Fibroblast of skin of abdomen (primary cell): Measurements from ENCODE around the gene TRMU. TPM values are rescaled to one million over a fixed set of nuclear protein-coding genes. Genes with fewer than 3 reads are reported as not detected.

ENCODE experiments used
- DNase-seq: peaks from one replicate; pipeline ENCODE4 v3.0.0-alpha.2; 2013
- polyA plus RNA-seq, 2 experiments: library from polyadenylated mRNA; unstranded; fragments of 120-200 nt; gene quantifications; one replicate each; pipeline ENCODE4 v1.2.1, GENCODE V29; 2013; ENCODE audit not compliant: insufficient read length in 2 of 2

TRMU gene
- polyA plus RNA-seq (2013, experiment 1 of 2; ENCODE audit: insufficient read length) = 27.5 TPM
- polyA plus RNA-seq (2013, experiment 2 of 2; ENCODE audit: insufficient read length) = 30.6 TPM

GRCh38 chr22:46335201-46336118 lies at the start of gene TRMU:
Gene TRMU, plus strand, starts transcription at chr22:46335714. Its CDS starts 51 bp downstream, at chr22:46335765.
- peak; percentile 85 for DNase-seq

GRCh38 chr22:46286006-46286405 lies 49.5 kb upstream of the TRMU start:
- peak; percentile 54 for DNase-seq

- no peak for DNase-seq
Measured at GRCh38 chr22:46286941-46287872, 48.3 kb upstream of the TRMU start.

GRCh38 chr22:46287873-46288751 lies 47.4 kb upstream of the TRMU start:
- no peak for DNase-seq

GRCh38 chr22:46288846-46289243 lies 46.7 kb upstream of the TRMU start:
- no peak for DNase-seq

- no peak for DNase-seq
Measured at GRCh38 chr22:46289244-46289891, 46.1 kb upstream of the TRMU start.

- DNase-seq = no peak
Measured at GRCh38 chr22:46290121-46290842, 45.2 kb upstream of the TRMU start.

- no peak for DNase-seq
Measured at GRCh38 chr22:46290843-46291785, 44.4 kb upstream of the TRMU start.

GRCh38 chr22:46292173-46292572 lies 43.3 kb upstream of the TRMU start:
- DNase-seq = no peak

GRCh38 chr22:46292732-46293131 lies 42.8 kb upstream of the TRMU start:
- DNase-seq = no peak

- peak; percentile 78 for DNase-seq
Measured at GRCh38 chr22:46293577-46294260, 41.8 kb upstream of the TRMU start.

- no peak for DNase-seq
Measured at GRCh38 chr22:46294784-46295183, 40.7 kb upstream of the TRMU start.

- no peak for DNase-seq
Measured at GRCh38 chr22:46295277-46295971, 40.1 kb upstream of the TRMU start.

- DNase-seq = peak; percentile 97
Measured at GRCh38 chr22:46296257-46297150, 39.0 kb upstream of the TRMU start, which contains the start of gene GTSE1. Gene GTSE1, plus strand, starts transcription at chr22:46296870. Its CDS starts 531 bp downstream, at chr22:46297401.

- peak; percentile 36 for DNase-seq
Measured at GRCh38 chr22:46297151-46297812, 38.2 kb upstream of the TRMU start.

GRCh38 chr22:46299101-46299500 lies 36.4 kb upstream of the TRMU start:
- no peak for DNase-seq
